Fibroblast of skin of left quadriceps (primary cell): ENCODE data around the gene TSPAN3.

Experiments
- DNase-seq, 2 experiments: peaks; one replicate each; pipeline ENCODE4 v3.0.0-alpha.2; 2013; ENCODE audit warnings: low read depth in 2 of 2

The TSPAN3 gene

DNA sequence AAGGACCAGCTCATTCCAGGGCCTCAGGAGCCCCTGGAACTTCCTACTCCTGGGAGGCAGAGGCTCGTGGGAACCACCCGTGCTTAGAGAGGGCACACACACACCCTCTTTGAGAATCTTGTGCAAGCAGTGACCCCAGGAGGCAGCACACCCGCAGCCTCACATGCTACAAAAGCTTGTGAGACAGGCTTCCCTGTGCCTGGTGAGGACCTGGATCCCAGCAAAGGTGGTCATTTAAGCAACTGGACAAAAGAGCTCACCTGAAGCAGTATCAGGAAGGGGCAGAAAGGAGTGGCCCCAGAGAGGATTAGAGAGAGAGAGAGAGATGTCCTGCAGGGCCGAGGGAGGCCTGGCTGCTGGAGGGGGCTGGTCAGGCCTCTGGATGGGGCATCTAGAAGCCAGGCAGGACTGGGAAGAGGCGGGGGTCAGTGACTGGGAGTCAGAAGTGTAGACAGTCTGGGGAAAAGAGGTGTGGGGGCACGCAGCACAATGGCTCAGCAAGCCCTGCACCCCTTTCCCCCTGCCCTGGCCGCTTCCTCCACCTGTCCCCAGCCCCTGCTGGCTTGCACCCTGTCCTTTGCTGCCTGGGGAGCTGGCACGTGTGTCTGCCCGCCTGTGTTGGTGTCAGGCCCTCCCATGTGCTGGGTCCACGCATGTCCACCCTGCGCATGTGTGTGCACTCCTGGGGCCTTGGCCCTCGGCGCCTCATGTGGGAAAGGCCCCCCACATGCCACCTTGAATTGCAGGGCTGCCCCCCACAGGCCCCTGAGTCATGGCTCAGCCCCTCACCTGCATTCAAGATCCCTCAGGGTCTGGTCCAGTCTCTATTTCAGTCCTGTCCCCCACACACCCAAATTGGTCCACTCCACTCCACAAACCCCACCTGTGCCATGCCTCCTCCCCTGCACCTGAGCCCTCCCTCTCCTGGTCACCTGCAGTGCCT, 36.9 kb downstream of the TSPAN3 start:
- DNase-seq: no peak

DNA sequence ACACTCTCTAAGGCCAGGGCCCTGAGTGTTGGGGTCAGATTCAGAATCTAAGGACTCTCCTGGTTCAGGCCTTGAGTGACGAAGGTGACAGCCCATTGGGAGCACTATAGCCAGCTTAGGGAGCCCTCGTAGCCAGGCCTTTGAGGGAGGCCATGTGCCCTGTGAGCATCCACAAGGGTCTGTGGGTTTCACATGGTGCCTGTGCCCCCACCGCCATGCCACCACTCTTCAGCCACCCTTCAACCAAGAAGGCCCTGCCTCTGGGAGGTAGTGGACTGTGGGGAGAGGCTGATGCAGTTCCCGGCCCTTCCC, 37.5 kb downstream of the TSPAN3 start:
- no peak for DNase-seq

DNA sequence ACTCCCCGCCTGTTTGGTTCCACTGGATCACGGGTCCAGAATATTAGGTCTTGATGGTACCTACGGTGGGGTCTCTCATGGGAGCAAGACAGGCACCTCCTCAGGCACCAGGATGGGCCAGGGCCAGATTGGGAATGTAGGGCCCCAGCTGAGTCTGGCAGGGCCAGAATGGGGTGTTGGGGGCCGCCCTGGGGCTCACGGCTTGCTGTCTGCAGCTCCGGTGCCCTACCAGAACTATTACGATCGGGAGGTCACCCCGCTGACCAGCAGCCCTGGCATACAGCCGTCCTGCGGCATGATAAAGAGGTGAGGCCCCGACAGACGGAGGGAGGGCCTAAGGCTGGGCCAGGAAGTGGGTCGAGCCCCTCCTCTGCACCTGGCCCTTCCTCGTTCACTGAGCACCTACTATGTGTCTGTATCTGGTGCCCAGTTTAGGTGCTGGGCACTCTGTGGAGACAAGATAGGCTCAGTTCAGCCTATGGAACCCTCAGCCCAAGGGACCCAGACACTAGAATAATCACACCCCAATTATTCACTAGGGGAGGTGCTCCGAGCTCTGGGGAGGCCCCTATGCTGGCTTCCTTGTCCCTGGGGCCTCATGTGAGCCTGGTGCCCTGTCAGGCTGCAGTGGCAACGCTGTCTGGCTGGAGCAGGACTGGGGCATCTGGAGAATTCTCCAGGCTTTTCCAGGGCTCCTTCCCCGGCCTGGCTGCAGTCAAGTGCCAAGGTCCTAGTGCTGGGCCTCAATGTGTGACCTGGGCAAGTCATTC, 38.1 kb downstream of the TSPAN3 start:
- DNase-seq: no peak

DNA sequence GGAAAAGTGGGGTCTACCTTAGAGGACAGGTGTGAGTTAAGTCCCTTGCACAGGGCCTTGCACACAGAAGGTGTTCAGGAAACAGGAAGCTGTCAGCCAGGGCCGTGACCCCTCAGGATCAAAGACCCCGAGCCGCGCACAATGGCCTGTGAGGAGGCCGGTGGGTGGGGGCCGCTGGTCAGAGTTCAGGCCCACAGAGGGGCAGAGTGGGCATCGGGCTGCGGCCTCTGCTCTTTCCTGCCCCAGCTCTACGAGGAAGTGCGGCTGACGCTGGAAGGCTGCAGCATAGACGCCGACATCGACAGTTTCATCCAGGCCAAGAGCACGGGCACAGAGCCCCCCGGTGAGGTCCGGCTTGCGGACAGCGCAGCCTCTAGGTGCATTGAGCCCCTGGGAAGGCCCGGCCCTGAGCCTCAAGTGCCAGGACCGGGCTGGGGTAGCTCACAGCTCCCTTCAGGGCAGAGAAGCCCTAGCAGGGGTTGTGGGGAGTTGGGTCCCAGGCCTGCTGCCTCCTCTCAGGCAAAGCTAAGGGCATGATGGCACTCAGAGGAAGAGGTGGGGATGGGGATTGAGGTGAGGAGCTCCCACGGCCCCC, 38.8 kb downstream of the TSPAN3 start:
- no peak for DNase-seq

DNA sequence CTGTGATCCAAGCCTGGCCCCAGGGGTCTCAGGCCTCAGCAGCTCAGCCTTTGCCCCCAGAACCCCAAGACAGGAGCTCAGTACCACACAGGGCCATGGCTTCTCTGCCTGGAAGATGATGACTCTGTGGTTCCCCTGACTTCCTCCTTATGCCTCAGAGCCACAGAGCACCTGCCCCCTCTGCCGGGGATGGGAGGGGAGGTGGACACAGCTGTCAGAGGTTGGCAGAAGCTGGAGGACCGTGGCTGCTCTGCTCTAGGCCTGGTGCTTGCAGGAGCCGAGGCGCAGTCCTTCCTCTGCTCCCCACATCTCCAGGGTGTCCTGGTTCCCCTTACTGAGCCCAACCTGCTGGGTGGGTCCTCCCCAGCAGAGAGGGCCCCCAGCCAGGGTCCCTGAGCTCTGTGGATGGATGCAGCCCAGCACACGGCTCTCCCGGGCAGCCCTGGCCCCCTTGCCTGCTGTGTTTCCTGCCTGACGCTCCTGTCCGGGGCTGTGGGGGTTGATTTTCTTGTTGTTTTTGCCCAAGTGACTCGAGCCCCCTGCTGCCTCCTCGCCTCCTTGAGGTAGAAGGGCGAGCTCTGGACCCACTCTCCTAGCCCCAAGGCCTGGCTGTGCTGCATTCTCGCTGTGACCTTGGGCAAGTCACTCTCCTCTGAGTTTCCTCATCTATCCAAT, 39.4 kb downstream of the TSPAN3 start:
- no peak for DNase-seq

DNA sequence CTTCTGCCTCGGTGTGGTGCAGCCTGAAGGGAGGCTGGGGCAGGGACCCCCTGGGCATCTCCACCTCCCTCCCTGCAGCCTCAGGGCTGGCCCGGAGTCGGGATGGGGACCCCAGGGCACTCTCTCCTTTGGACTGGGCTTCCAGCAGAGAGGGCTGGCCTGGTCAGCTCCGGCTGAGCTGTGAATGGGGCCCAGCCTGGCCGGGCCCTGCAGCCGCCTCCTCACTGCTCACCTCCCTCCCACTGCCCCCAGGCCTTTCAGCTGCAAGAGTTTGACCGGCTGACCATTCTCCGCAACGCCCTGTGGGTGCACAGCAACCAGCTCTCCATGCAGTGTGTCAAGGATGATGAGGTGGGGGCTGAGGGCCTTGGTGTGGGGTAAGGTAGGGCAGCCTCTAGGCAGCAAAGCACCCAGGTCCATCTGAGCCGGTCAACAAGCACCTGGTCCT, 40.0 kb downstream of the TSPAN3 start:
- DNase-seq: no peak

DNA sequence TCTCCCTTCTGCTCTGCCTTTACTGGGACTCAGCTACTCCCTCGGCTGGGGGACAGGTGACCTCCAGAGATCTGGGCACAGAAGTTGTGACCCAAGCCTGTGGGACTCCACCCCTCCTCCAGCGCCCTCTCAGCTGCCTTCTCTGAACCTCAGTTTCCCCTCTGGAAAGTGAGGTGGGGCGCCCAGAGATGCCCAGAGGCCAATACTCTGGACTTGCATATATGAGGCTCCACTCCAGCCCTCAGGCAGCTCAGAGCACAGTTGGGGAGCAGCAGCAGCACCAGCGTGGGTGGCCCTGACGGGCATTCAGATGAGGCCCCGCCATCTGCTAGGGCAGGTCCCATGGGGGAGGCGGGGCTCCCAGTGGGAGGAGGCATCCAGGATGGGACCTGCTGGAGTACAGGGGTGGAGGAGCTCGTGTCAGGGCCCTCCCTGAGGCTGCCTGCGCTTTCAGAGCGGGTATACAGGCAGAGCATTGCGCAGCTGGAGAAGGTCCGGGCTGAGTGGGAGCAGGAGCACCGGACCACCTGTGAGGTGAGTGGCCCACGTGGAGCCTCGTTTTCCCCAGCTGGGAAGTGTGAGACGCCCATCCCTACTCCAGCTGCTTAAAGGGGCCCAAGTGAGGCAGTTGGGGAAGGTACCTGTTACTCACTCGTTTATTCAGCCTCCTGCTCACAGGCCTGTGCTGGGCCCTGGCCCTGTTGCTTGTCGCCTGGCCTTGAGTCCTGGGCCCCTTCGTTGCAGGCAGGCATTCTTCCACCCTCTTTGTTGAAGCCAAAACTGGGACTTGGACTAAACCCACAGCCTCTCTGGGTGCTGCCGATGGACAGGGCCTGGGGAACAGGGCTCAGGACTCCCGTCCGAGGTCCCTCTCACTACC, 40.6 kb downstream of the TSPAN3 start:
- DNase-seq: no peak

DNA sequence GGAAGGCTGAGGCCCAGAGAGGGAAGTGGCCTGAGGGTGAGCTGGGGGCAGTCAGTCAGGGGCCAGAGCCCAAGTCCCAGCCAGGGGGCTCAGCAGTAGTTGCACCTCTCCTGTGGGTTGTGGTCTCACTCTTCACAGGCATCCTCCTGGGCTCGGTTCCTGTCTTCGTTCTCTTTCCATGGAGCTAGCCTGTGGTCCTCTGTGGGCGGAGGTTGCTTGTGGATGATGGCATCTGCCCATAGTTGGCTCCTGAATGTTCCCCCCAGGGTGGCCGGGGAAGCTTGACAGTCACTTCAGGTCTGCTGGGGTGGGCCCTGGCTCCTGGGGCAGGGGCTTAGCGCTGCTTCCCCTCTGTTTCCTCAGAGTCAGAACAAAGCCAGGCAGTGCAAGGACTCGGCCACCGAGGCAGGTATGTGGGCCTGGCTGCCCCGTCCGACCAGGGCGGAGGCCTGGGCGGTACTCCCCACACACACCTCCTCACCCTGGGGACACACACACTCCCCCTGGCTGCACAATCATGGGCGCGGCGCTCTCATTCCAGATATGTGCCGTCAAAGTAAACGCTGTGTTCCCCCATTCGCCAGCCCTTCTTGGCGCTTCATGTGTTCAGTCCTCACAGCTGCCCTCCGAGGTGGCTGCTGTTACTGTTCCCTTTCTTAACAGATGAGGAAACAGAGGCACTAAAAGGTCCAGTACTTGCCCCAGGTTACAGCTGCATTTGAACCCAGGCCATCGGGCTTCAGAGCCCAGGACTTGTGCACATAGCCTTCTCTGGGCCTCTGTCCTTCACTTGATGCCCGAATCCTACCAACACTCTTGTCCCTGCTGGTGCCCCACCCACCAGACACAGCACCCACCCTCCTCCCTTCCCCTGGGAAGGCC, 41.5 kb downstream of the TSPAN3 start:
- DNase-seq: no peak

DNA sequence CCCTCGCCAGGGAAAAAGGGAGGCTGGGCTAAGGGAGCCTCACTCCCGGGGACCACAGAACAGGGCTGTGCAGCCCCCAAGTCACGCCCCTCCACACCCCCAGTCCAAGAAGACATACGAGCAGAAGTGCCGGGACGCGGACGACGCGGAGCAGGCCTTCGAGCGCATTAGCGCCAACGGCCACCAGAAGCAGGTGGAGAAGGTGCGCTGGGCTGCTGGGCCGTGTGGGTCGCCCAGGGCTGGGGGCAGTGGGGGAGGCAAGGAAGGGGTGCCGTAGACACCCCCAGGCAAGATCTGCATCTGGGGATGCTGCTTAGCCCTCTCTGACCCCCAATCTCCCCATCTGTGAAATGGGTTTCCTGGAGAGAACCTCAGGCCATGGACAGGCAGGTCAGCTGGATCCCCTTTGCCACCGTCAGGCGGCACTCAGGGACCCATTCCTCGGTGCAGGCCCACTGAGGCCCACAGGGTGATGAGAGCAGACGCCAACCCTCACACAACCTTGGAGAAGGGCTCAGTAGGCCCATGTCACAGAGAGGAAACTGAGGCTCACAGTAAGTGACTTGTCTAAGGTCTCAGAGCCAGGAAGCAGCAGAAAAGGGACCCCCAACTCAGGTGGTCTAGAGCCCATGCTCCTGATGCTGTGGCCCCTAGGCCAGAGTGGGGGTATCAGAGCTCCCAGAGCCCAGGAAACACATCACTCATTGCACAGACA, 42.3 kb downstream of the TSPAN3 start:
- DNase-seq: no peak

DNA sequence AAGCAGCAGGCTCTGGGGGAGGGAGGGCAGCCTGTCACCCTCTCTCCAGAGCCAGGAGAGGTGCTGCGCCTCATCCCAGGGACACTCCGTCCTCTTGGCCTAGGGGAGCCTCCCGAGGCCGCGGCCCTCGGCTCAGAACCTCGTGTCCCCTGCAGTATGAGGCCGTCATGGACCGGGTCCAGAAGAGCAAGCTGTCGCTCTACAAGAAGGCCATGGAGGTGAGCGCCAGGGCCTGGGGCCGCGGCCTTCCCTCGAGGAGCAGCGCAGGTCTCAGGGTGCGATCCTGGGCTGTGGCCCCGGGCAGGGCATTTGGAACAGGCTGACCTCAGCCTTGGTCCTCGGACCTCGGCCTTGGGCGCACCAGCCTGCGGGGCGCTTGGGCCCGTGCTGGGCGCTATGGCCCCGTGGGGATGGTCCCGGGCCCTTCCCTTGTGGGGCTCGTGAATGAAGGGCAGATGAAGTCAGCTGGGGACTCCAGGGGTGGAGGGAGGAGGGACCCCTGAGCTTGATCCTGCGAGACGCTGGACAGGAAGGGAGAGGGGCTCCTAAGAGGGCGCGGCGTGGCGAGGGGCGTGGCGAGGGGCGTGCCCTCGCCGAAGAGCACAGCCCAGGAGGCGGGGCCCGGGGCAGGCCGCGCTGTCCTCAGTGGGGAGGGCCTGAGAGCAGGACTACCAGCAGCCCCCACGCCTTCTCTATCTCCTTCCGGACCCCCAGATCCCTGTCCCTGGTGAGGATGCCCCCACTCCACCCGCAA, 43.0 kb downstream of the TSPAN3 start:
- DNase-seq: no peak

DNA sequence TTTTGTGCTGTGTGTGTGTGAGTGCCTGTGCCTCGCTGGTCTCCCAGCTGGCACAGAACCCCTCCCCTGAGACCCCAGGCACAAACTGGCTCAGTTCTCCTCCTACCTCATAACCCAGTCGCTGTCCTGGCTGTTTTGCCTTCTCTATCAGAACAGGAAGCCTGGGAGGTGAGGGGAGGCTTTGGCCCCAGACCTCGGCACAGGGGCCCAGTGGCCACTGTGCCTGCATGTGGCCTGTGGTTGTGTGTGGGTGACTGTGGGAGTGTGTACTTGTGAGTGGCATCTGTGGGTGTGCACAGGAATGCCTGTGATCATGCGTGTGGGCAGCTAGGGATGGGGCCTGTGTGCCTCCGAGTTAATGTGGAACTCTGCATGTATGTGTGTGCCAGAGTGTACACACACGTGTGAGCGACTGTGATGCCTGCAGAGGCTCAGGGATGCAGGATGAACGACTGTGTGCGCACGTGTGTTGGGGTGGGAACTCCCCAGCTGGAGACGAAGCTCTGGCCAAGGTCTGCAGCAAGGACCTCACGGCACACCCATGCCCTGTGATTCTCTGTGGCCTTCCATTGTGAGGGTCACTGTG, 43.7 kb downstream of the TSPAN3 start:
- DNase-seq: no peak

DNA sequence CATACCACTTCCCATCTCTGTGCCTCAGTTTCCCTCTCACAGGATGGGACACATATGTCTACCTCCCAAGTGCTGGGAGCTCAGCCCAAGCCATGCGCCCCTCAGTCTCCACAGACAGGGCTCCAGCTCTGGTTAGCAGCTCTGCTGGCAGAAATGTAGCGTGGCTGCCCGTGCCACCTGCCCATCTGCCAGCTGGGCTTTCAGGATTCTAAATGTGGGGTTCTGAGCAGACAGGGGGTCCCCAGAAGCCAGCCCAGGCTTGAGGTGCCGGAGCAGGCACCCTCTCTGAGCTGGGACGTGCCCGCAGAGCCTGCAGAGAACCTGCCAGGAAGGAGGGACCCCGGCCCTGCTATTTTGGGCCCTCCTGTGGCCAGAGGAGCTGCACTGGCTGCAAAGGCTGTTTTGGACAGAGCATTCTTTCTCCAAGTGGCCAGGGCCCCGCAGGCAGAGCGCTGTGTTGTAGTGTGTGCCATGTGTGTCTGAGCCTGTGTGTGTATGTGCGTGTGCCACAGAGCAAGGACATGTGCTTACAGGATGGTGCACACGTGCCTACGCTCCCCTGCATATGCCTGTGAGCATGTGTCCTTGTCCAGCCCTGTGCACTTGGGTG, 44.3 kb downstream of the TSPAN3 start:
- DNase-seq: no peak

DNA sequence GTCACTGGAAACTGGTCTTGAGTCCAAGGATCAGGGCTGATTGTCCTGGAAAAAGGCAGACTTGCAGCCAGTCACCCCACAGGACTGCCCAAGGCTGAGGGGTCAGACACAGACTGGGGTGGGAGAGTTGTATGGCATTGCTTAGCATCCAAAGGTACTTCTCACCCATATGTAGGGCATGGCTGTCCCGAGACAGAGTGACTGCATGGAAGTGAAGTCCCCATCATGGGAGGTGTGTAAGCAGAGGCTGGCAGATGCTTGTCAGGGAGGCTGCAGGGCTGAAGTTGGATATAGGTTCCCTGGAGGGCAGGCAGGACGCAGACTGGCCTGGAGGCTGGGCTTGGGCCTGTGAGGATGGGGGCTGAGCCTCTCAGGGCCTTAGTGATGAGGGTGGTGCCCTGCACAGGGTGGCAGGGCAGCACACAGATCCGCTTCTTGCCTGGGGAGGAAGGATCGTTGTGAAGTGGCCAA, 44.9 kb downstream of the TSPAN3 start:
- DNase-seq: no peak

DNA sequence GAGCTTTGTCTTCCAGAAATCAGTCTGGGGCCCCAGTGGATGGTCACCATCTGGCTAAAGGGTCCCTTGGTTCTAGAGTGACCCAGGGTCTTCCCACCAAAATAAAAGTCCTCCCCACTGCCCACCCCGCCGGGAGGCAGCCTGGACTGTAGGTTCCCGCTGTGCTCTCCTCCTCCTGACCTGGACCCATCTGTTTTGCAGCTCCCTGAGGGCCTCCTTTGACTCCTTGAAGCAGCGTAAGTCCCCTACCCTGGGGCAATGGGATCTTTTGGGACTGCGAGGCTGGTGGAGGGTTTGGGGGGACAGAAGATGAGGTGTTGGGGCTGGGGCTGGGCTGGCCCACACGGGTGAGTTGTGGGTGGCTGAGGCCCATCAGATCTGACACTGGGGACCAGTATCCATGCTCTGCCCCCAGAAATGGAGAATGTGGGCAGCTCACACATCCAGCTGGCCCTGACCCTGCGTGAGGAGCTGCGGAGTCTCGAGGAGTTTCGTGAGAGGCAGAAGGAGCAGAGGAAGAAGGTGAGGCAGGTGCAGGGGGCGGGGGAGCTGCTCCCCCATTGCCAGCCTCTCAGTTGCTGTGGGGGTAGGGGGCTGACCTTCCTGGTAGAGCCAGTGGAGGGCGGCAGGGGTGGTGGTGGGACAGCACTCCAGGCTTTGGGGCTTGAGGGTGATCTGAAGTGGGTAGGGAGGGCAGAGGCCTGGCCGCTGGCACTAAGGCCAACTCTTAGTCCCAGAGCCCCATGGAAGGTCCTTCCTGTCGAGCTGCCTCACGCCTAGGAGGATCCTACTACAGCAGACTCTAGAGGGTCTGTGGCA, 45.6 kb downstream of the TSPAN3 start:
- DNase-seq: no peak

DNA sequence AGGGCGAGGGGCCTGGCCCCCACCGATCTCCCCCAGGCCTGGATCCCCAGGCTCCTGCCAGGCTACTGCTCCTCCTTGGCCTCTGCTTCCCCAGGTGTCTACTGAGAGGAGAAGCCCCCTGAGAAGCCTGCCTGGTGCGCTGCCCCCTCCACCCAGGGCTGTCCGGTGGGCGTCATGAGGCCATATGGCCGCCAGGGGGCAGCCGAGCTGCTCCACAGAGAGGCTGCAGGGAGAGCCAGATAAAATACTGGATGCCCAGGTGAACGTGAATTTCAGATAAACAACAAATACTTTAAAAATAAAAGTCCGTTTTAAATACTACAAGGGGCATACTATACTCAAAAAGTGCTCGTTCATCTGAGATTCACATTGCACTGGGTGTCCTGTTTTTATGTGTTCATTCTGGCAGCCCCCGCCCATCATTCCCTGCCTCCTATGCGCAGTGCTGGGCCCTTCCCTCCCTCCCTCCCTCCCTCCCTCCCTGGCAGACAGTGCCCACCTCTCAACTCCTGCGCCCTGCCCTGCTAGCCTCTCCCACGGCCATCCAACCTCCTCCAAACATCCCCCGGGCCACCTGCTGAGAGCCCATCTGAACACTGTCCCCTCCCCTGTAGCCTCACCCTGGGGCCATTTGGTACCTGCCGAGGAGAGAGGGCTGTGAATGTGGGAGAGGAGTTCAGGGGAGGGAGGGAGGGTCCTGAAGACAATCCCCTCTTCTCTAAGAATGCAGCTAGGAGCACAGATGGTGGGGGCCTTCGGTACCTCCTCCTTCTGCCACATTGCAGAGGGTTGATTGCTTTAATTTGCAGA, 46.4 kb downstream of the TSPAN3 start:
- DNase-seq: peak in 1 of 2 experiments; percentile 16
